ENCODE results near the gene PTGIS.
"Not testable (repeated sequence)": the region's sequence is repeated elsewhere in the genome, so short reads cannot be mapped to it uniquely, and the experiment has no call there.

The PTGIS gene

DNA sequence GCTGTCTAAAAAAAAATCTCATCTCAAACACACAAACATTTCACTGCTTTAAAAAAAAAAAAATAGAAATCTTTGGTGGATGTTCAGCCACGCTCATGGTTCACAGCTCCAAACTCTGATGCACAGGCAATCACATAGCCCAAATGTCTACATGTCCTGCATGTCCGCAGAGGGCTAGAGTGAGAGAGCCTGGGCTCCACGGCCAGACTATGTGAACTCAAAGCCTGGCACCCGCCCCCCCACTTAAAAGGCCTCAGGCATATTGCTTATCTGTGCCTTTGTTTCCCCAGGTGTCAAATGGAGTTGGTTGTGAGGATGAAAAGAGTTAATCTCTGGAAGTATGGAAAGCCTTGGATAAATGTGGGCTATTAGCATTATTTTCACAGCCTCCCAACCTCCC is 10.5 kb upstream of the PTGIS start:
- no peak for DNase-seq

DNA sequence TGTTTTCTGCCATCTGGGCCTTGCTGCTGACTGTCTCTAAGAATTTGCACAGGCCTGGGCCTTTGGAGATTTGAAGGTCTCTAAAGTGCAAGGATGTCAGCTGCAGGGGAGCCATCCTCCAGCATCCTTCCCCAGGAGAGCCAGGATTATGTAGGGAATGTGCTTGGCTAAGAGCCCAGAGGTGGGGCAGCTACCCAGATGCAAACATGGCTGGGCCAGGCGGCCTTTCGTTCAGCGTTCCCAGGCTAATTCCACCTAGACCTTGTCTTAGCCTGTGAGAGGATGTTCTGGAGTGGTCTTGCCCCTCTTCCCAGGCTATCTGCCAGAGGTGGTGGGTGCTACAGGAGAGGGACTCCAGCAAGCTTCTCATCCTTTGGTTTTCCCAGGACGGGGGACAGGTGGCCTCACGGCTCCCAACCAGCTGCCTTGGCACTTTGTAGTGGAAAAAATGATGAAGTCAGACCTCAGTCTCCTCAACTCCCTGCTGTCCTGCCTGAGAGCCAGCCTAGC is 7.7 kb upstream of the PTGIS start:
- peak; percentile 20 for DNase-seq

DNA sequence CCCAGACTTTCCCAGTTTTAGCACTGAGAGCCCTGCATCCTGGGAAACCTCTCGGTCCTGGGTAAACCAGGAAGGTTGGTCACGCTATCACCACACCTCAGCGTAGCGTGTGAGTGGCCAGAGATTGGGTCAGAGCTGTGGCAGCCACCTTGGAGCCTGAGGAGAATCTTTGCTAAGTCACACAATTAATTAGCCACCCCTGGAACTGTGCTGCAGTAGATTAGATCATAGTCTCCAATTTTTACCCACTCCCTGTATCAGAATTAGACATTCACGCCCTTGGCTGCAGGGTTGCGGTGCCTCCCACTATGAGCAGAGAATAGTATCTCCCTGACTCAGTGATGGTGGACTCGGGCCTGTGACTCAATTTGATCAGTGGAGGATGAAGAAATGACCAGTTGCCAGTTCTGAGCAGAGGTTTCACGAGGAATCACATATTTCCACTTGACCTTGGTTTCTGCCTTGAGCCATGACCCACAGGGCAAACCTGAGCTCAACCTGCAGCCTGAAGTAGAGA is 6.0 kb upstream of the PTGIS start:
- DNase-seq = no peak

DNA sequence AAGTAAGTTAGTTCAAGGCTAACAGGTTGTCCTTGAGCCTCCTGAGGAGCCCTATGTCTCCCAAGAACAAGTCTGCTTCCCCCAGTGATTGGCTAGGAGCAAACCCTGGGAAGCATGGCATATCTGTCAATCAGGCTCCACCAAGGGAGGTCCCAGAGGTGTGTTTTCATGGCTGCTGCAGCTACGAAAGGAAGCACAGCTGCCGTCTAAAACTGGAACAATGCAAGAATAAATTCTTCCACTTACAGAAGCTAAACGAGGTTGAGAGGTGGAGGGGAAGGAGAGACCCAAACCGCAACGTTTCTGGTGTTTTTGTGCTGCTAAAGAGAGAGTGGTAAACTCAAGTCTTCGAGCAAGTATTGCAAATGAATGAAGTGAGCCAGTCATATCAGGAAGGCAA is 4.9 kb upstream of the PTGIS start:
- no peak for DNase-seq

DNA sequence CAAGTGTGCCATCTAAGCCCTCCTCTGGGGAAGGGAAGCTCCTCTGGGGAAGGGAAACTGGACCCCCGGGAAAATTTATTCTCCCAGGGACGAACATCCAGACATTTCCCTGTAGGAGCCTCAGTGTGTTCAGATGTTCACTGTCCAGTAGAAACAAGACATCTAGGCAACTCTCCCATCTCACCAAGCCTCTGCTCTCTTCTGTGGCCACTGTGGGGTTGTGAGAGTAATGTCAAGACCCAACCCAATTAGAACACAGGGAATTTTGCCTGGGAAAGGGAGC is 3.6 kb upstream of the PTGIS start:
- no peak for DNase-seq

DNA sequence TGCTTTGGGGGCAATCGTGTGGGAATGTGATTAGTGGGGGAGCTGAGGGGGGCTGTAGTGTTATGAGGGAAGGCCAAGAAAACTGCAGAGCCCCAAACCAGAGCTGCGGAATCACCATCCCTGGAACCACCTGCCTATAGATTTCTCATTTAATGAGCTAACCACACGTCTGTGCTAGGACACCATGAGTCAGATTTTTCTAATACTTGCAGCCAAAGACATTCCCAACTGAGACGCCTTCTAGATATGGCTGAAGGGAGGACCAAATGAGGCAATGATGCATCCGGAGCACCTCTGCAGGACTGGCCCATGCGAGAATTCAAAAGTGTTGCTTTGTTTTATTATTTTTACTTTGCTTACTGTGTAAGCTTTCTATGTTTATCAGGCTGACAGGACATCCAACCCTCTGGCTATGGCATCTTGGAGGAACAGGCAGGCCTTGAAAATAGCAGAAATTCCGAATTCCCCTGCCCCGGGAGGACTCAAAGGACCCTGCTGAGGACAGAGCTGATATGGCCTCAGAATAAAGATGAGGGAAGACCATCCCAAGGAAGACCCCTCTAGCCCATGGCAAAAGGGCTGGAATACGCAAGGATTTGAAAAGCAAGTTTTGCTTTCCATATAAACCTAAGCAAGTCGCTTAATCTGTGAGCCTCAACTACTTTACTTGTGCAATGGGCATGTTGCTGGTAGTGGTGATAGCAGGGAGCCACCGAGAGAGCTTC is 3.1 kb upstream of the PTGIS start:
- DNase-seq = no peak

DNA sequence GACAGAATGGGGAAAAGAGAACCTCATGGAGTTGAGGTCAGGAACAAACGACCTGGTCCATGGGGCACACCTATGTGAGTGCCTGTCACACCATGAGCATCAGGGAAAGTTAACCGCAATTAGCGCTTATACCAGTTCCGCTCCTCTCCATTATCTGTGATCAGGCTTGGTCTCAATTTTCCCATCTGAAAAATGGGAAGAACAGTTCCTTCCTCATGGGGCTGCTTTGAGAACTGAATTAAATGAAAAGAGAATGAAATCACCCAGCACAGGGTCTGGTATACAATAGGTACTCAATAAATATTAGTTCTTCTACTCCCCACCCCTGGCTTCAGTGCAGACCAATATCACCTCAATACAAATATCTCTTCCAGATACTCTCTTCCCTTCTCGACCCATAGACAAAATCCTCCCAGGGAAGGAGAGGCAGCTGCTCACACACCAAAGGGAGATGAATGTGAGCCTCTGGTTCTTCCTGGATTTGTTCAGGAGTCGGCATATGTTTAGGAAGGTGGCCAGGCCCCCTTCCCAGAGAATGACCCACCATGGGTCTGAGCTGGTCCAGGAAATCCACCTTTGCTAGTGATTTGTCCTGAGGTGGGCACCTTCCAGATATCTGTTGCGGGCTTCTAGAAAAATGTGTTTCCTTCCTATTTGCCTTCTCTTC is 2.4 kb upstream of the PTGIS start:
- DNase-seq = no peak

DNA sequence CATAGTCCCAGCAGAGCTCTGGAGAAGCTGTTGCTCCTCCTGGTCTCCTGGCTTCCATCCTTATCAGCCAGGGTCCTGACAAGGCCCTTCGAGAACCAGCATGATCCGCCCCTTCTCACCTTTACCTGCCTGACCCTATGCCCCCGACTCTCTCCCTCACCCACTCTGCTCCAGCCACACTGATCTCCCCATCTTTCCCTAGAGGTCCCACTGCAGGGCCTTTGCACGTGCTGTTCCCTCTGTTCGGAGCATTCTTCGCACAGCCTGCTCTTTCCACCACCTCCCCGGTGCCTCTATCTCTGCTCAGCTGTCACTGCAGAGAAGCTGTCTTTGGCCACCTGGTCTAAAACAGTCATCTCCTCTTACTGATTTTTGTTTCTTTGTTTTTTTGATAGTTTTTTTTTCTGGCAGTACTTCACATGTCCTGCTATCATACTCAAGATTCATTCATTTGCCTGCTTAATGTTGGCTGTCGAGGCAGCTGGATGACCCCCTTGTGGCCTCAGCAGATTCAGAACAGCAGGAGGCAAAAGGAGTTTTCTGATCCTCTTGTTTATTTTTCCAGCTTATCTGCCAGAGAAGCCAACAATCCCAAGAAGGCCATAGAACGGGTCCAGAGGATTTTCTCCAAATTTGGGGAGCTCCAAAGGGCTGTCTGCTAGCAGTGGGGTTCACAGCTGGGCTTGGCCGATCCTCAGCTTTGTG is 1.6 kb upstream of the PTGIS start:
- no peak for DNase-seq

DNA sequence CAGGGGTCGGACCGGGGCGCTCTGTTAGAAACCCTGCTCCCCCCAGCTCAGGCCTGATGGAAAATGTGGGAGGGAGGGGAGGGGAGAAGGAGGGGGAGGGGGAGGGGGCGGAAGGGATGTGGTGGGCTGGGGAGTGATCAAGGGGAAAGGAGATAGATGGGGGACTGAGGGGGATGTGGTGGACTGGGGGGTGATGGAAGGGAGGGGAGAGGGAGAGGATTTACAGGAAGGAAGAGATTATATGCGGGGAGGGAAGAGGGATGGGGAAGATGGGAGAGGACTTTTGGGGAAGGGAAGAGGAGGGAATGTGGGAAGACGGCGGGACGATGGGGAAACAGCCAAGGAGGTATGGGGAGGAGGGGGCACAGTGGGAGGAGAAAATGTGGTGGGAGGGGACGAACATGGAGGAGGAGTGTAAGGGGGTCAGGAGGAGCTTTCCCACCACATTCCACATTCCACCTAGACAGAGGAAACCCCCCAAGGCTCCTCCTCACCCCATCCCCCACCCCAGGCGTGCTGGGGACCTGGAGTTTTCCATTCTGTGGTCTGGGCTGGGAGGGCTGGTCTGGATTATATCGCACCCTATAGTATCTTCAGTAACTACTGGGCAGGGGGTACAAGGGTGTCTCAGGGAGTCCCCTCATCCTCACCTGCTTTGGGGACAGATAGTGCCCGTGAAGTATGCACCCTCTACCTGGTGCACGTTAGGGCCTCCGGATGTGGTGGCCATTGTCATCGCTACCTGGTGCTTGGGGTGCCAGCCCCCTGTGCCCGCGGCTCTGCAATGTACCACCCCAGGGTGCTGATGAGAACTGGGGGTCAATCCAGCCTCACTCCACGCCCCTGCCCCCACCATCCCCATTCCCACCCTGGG is 578 bp upstream of the PTGIS start:
- DNase-seq = no peak

DNA sequence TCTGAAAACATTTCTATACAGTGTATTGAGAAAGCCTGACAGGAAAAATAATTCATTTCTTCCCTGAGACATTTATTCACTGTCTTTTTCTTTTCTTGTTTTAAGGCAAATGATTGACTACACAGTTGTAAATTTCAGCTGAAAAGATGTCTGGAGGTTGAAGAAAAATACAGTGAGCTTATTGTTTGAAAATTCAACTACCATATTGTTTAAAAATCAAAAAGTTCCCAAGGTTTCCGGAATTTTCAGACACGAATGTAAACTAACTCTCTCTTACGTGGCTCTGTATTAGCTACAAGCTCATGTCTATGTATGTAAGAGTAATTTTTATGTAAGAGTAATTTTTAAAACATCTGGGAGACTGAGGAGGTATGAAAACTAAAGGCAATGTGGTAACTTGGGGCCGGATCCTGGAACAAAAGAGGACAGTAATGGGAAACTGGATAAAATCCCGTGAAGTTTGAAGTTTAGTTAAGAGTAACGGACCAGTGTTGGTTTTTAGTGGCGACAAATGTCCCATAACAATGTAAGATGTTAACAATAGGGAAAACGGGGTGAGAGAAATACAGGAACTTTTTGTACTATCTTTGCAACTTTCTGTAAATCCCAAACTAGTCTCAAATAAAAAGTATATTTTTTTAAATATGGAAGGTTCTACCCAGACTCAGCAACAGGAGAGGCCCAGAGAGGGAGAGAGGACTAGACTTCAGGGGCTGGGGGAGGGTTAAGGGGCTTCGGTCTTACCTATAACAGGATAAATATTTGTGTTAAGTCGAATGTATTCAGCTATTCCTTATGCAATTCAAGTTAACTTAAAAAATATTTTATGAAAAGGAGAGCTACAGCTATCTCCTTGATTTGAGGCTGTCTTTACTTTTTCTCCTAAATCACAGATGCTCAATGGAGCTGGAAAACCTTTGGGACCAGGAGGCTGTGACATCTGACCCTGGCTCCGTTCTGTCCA is 1.3 kb downstream of the PTGIS start:
- DNase-seq = no peak

DNA sequence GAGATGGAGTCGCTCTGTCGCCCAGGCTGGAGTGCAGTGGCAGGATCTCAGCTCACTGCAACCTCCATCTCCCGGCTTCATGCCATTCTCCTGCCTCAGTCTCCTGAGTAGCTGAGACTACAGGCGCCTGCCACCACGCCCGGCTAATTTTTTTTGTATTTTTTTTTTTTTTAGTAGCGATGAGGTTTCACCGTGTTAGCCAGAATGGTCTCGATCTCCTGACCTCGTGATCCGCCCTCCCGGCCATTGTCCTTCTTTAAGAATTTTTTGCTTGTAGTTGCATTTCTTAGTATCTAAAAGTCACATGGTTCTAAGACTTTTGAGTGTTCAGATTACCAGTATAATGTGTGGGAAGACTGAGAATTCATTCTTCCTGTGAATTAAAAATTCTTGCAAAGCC is 2.9 kb downstream of the PTGIS start:
- DNase-seq = not testable (repeated sequence)

DNA sequence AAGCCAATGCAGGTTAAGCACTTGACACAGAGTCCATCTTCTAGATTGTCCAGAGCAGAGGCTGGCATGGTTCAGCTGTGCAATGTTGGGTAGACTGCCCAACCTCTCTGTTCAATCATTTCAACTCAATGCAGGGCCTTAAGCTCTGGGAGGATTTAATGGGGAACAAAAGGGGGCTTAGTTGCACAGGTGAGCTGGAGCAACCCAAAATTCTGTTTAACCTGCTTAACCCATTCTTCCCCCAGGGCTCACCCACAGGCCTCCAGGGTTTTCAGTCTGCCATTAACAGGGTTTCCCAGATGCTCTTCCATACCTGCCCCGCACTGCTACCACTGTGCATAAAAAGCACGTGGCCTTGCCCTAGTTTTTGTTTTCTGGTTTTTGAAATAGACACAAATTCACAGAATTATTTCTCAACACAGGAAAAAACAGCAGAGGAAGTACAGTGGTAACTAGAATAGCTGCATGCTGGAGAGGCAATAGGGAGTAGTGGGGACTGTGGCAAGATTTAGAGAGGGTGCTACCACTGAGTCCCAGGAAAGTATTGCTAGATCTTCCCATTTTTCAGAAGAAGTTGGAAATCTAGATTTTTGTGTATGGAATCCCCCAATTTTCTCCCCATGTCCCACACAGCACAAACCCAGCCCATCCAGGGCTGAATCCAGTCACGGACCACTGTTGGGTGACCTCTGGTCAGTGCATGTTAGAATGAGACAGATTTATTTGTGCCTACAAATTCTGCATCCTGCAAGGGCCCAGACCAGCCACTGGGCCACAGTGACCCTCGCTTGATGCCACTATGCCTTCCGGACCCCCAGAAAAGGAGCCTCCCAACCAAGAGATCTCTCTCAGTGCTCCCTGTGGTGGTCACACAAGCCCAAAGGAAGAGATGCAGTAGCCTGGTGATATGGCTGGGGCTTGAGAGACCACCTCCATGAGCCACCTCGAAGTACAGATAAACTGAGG is 4.6 kb downstream of the PTGIS start:
- DNase-seq = no peak

DNA sequence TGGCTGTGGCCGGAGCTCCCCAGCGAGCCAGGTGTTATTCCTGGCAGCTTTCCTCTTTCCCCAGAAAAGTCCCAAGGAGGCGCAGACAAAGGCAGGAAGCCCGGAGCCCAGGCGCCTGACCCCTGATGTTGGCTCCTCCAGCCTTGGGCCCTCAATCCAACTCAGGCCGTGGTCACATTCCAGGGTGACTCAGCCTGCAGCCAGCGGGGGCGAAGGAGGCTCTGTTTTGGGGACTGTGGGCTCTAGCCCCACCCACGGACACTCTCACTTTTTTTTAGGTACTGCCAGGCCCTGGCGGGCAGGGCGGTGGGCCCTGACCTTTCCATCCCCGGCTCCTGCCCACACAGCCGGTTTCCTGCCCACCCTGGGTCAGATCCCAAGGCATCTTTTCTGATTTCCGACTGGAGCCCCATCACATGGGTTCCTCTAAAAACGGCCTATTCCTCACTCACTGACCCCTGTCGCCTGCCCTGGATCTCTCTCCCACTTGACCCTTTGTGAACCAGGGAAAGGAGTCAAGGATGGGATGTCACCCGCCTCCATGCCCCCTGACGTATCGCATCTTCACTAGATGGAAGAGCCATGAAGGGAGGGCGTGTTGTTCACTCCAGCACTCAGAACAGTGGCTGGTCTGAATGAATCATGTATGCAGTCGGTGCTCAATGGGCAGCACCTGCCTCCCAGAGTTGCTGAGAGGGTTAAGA is 5.5 kb downstream of the PTGIS start:
- DNase-seq = no peak

DNA sequence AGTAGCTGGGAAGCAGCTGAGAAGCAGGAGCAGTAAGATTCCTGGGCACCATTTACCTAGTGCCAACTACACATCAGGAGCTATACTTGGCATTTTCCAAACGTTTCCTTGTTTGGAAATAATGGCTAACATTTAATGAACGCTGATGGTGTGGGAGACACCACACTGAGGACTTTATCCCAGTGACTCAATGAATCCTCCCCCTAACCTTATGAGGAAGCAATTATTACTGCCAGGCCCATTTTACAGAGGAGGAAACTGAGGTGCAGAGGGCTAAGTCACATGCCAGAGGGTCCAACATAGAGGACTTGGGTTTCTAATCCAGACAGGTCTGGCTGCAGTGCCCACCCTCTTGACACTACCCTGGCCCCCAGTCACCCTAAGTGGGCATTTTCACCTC is 6.1 kb downstream of the PTGIS start:
- no peak for DNase-seq

DNA sequence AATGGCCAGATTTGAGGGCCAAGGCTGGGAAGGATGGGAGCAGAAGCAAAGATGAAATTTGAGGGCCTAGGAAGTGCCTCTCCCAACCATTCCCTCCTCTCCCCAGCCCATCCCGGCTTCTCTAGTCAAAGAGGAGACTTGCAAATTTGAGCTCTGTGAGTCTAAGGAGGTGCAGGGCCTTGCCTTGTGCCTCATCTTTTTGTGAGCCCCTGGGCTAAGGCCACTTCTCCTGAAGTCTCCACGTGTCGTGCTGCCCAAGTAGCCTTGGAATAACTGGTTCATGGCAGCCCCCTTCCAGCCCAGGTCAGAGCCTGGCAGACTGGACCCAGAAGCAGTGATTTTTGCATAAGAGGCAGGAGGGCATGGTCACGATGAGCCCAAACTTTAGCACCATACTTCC is 6.7 kb downstream of the PTGIS start:
- no peak for DNase-seq

DNA sequence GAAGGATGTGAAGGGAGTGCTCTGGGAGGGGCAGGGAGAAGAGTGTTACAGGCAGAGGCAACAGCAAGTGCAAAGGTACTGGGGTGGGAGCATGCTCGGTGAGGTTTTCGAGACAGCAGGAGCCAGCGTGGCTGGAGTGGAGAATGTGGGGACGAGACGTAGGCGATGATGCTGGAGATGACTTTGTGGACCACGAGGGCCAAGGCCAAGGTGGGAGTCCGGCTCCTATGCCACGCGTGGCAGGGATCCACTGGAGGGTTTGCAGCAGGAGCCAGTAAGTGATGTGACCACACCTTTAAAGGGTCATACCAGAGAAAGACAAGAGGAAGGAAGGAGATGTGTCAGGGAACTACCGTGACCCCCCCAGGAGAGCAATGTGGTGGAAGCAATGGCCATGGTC is 7.3 kb downstream of the PTGIS start:
- DNase-seq = no peak

DNA sequence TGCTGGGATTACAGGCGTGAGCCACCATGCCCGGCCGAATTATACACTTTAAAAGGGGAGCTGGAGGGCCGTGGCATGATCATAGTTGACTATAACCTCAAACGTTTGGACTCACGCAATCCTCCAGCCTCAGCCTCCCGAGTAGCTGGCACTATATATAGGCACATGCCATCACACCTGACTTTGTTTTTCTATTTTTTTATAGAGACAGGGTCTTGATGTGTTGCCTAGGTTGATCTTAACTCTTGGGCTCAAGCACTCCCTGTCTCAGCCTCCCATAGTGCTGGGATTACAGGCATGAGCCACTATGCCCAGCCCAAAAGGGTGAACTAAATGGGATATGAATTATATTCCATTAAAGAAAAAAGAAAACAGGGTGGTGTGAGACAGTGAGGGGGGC is 7.8 kb downstream of the PTGIS start:
- DNase-seq = no peak

DNA sequence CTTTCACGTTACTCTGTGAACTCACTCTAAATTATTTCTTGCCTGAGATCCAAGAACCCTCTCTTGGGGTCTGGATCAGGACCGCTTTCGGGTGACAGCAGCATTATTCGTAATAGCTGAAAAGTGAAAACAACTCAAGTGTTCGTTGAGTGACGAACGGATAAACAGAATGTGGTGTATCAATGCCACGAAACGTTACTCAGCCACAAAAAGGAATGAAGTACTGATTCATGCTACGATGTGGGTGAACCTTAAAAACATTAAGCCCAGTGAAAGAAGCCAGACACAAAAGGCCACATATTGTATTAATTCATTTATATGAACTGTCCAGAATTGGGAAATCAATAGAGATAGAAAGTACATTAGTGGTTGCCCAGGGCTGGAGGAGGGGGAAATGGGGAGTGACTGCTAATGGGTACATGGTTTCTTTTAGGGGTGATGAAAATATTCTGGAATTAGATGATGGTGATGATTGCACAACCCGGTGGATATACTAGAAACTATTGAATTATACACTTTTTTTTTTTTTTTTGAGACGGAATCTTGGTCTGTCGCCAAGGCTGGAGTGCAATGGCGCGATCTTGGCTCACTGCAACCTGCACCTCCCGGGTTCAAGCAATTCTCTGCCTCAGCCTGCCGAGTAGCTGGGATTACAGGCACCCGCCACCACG is 8.4 kb downstream of the PTGIS start:
- no peak for DNase-seq

DNA sequence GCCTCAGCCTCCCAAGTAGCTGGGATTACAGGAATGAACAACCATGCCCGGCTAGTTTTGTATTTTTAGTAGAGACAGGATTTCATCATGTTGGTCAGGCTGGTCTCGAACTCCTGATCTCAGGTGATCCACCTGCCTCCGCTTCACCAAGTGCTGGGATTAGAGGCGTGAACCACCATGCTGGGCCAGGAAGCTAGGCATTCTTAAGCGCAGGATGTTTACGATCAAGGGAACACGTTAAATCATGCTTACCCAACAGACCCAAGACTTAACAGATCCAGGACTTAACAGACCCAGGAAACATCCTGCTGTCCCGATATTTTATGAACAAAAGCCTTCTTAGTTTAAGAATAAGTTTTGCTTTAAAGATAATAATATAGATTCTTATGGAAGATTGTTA is 9.1 kb downstream of the PTGIS start:
- DNase-seq = no peak
